Activated CD4-positive, alpha-beta T cell treated with anti-CD3 and anti-CD28 coated beads, Interleukin-2, amount 50 U/mL, for 1 hour (primary cell): ENCODE data around the gene ABLIM2.

Source experiments
- DNase-seq: peaks from one replicate; pipeline ENCODE4 v3.0.0-alpha.2; 2020

ABLIM2 gene

DNA sequence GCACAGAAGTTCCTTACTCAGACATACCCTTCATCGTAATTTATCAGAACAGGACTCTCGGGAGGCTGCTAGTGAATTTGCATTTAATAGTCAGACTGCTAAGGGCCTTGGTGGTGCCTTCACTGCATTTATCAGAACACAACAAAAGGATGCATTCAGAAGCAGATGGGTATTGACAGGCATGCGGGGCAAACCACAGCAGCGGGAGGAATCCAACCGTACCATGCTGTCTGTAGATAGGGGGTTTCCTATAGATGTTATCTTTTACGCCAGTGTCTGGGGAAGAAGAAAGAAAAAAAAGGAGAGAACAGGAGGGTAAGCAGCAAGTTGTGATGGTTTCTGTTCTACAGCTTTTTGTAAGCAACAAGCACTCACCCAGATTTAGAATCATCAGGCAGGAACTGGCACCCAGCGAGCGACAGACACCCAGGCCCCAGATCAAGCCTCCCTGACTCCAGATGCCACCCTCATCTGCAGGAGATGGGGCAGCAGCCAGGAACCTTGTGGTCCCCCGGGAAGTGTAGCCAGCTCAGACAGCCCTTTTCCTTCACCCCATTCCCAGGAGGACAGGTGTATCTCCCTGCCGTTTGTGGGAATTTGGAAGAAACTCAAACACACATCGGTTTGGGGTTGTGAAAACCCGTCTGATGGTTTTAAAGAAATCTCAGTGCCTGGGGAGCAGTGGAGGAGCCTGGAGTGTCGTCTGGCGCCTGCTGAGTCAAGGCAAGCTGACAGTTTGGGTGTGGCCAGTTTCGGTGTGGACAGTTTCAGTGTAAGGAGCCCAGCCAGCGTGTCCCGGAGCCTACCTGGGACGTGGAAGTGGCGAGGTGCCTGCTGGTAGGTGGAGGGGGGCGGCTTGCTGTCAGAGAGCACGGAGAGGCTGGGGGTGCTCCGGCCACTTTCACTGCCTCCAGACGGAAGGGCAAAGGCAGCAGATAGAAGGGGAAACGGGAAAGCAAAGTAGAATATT is 138.9 kb downstream of the ABLIM2 start:
- DNase-seq = no peak

DNA sequence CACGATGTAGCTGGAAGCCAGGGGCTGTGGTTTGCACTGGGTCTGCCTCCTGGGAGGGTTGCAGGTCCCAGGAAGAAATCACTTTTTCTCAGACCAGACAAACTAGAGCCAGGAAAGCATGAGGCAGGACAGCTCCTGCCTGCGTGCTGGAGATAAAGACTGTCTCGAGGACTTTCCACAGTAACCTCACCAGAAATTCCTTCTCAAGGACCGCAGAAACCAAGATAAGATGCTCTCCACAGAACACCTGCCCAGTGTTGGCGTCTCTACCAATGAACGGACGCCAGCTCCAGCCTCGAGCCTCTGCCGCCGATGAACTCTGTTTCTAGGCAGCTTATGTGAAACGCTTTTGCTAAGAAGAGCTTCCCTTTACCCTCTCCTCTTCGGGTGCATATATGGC is 142.1 kb downstream of the ABLIM2 start:
- no peak for DNase-seq

DNA sequence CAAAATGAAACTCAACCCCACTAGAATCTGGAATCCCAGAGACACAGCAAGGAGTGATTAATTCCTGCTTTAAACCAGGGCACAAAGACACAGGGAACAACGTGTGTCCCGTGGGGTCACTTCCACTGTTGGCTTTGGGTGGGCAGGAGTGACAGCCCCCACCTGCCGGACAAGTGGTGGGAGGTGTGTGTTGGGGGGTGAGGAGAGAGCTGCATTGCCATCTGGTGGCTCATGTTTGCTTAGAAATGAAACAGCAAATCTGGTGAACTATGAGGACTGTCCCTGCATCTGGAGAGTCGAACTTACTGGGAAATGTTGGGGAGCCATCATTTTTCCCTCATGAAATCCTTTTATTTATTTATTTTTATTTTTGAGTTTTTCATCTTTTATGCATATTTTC is 143.1 kb downstream of the ABLIM2 start:
- no peak for DNase-seq

DNA sequence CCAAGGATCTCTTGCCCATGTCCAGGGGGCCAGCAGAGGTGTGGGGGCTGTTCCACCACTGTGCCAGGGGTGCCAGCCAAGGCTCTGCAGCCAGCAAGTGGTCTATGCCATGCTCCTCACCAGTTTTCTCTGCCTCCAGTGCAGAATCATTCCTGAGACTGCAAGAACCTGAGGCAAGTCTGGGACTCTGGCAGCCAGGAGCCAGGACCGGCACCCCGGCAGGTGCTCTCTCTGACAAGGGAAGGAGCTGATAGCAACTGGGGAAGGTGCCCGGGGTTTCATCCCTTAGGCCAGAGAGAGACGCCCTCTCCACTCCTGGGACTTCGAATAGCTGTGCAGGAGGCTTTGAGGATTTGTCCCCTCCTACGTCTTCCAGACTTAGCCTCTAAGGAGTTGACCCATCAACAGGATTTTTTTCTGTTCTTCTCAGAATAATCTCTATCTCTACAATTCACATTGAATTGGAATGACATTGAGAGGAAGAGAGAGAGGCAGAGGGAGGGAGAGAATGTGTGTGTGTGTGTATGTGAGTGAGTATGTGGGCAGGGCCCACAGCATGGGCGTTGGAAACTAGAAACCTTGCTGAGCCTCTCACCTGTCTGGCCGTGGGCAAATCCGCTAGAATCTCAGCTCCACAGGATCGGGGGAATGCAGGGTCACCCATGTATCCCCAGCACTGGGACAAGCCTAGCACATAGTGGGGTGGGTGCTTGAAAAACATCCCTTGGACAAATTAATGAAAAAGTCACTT is 144.5 kb downstream of the ABLIM2 start:
- no peak for DNase-seq

DNA sequence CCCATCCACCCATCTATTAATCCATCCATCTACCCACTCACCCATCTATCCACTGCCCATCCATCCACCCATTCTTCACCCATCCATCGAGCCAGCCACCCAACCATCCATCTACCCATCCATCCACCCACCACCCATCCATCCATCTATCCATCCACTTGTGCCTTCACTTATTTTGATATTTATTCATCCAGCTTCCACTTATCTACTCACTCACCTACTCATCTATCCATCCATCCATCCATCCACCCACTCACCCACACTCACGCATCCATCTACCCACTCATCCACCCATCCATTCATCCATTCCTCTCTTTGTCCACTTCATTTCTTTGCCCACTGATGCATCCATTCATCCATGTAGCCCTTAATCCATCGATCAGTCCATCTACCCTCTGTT is 146.1 kb downstream of the ABLIM2 start:
- DNase-seq = no peak

DNA sequence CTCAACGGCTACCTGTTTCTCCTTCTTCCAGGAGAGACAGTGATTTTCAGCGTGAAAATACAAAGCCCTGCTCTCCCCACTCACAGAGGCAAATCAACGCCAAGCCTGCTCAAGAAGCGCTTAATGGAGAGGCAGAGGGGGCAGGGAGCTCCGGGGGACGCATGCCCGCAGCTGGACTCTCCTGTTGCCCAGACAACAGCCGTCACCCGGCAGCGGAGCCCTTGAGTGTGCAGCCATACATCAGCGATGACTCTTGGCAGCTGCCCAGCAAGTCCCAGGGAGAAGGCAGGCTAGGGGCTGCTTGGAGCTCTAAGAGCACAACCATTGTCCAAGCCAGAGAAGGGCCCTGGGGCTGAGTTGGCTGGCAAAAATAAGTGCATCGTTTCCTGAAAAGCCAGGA is 148.0 kb downstream of the ABLIM2 start:
- no peak for DNase-seq

DNA sequence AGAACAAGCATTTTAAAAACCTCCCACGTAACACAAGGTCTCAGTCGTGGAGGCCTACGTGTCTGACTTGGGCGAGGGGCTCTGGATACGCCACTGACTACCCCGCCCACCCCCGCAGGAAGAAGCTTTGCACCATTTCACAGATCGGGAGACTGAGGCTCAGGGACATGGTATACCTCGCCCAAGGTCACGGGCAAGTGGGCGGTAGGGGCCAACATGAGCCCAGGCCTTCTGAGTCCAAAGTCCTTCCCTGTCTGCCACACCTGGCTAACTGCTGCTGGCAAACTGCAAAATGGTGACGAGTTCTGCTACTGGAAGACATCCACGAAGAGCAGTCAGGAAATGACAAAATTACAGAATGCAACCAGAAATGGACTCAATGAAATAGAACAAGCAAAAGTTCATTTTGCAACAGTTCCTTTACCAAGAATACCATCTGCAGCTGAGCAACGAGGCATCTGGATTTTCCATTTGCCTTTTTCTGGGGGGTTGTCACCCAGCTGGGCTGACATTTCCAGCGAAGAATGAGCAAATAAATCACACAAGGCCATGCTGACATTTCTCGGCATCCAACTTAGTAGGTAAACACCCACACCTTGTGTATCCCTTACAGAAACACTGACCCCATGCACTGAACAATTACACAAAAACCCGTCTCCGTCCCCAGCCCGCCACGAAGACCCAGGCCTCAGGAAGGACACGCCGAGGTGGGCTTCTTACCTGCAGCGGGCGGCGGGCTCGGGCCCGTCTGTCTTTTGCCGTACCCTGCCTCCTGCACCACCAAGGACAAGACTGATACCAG is 148.7 kb downstream of the ABLIM2 start:
- DNase-seq = no peak

DNA sequence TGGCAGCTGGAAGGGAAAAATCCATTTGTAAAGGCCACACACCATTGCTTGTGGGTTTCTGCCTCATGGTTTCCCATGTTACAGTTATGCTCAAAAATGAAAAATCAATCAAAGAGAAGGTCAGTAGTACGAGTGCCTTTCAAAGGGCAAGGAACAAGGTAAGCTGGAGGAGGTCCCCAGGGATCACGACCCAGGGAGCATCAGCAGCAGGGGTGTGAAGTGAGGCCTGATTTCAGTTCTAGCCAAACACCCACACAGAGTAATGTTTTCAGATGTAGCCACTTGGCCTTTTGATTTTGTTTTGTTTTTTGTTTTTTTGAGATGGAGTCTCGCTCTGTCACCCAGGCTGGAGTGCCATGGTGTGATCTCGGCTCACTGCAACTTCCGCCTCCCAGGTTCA is 149.5 kb downstream of the ABLIM2 start:
- no peak for DNase-seq

DNA sequence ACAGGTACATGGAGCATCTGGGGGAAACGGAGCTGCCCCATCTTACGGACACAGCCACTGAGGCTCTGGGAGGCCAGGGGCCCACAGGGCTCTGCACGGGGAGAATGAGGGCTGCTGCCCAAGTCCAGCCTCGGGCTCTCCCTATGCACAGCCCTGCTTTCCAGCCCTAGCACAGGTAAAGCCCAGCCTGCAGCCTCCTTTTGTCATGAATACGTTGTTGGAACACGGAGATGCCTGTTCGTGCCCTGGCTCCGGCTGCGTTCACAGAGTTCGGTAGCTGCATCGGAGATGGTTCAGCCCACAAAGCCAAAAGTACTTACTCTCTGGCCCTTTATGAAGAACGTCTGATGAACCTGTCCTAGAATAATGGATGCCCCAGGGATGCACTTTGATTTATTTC is 150.2 kb downstream of the ABLIM2 start:
- DNase-seq = no peak

DNA sequence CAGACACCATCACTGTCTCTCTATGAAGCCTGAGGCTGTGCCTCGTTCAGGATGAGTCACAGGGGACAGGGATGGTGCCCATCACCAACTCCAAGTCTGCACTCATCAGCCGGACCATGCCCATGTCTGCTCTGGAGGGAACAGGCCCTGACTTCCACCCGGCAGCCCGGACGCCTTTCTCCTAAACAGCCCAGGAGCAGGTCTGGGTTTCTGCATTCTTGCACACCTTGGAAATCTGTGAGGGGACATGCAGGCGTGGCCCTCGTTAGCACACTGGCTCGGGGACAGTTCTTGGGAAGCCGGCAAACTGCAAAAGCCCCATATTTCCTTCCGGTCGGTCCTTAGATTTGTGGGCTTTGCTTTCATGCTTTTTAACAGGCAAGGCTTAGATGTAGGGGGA is 151.0 kb downstream of the ABLIM2 start:
- DNase-seq = no peak

DNA sequence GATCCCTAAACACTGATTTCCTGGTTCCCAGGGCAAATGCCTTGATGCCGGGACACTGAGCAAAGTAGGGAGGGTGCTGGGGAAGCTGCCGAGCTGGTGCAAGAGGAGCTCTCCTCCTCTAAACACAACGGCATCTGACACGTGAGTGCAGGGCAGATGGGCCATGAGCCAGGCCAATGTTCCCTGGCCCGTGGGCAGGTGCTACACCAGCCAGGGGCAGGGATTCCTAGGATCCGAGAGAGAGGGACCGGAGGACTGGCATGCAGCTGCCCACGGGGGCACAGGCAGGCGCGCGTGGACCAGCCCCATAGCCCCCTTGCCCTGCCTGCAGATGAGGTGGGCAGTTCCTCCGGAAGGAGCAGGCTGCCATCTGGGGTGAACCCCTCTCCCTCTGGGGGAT is 152.1 kb downstream of the ABLIM2 start:
- DNase-seq = no peak

DNA sequence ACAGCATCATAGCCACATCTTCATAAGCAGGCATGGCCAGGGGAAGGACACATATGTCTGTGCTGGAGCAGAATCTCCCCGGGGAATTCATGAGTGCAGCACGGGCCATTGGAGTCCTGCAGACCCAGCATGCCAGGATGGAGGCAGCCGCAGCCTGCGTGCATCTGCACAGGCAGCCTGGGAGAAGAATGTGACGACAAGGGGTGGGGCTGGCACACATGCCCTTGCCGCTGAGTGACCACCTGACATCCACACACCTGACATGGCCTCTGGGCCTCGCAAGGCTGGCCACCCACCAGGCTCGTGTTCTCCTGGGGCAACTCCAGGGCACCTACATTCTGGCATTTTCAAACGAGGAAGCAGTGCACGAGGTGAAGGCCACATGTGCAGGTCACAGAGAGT is 152.8 kb downstream of the ABLIM2 start:
- no peak for DNase-seq

DNA sequence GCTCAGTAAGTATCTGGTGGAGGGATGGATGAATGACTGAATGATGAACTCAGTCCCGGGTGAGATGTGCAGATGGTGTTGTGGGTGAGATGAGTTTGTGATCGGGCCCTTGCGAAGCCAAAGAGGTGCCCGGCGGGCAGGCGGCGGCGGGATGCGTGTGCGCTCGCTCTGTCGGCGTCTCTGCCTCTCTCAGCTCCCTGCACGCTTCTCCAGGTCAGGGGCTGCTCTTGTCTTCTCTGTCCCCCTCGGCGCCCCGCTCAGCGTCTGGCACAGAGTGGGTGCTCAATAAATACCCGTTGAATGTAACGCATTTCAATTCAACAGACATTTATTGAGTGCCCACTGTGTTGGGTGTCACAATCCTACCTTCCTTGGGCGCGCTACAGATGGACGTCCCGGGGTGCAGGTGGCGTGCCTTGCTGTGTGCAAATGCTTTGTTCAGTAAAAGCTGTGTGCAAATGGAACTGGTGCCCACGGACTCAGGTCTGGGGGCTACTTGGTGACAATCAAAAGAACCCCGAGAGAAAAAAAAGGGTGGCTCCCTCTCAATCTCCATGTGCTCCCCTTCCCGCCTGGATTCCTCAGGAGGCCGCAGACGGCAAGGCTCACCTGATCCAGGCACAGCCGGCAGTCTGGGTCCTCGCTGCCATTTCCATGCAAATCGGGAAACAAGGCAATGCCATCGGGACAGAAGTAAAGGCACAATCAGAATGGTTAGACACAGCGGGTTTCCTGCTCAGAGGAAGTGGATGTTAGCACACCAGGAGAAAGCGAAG is 153.4 kb downstream of the ABLIM2 start:
- DNase-seq = no peak

DNA sequence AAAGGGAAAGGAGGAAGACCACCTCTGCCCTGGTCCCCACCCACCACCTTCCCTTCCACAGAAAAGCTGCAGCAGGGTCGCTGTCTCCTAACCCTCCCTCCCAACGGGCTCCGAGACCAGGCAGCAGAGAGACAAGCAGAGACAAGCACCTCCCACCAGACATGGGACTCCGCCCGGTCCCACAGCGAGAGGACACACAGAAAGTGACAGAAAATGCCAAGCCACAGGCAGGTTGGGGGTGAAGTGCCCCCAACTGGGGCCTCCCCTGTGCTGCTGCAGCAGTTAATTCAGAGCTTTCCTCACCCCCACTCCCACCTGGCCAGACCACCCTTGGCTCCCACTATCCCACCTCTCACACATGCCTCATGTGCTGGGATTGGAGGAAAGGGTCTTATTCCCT is 154.5 kb downstream of the ABLIM2 start:
- no peak for DNase-seq

DNA sequence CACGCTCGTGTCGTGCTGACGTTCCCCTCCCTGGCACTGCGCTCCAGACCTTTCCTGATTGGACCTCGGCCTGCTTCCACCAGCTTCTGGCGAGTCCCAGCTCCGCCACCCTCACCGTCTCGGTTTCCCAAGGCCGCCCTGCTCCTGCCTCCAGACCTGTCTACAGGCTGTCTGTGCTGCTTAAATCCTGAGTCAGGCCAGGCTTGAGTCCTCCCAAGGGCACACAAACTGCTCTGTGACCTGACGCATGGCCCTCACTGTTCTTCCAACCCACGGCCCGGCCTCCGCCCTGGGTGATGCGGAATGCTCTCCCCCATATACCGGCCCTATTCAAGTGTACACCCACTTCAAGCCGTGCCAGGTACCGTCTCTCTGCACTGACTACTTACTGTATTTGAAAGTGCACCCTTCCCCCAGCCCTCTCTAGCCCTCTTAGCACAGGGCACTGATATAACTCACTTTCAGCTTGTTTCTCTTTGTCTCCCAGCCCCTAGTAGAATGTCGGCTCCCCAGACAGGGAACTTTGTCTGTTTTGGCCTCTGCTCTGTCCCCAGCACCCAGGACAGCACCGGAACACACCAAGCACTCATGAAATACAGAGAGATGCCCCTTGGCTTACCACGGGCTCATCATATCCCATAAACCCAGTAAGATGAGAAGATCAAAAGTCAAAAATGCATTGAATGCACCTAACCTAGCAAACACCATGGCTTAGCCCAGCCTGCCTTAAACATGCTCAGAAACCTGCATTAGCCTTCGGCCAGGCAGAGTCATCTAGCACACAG is 155.9 kb downstream of the ABLIM2 start:
- no peak for DNase-seq

DNA sequence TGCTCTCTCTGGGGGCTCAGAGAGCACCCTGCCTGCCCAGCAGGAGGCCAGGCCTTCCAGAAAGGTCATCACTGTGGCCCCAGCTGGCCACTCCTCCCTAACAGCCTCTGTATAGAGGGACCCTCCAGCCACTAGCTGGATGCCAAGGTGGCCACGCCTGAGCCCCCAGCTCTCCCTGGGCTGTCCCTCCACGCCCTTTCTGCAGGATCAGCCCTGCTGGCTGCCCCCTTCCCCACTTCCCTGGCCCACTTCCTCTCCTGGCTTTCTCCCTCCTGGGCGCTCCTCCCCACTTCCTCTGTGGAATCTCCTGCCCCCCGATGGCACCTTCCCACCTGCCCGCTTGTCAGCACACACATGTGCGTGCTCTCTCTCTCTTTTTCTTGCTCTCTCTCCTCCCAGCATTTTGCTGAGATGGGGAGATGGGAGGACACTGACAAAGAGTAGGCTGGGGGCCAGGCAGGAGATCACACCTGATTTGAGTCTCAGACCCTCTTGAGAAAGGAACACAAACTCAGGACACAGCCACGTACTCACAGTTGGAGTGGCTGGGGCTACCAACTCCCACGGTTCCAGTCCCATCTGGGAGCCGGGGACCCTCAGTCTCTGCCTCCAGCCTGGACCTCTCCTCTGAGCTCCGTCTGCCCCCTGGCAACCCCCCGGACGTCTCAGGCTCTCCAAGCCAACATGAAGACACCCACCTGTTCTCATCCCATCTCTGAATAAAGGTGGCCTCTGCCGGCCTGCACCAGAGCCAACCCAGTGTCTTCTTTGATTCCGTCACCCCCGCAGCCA is 156.9 kb downstream of the ABLIM2 start:
- DNase-seq = no peak

DNA sequence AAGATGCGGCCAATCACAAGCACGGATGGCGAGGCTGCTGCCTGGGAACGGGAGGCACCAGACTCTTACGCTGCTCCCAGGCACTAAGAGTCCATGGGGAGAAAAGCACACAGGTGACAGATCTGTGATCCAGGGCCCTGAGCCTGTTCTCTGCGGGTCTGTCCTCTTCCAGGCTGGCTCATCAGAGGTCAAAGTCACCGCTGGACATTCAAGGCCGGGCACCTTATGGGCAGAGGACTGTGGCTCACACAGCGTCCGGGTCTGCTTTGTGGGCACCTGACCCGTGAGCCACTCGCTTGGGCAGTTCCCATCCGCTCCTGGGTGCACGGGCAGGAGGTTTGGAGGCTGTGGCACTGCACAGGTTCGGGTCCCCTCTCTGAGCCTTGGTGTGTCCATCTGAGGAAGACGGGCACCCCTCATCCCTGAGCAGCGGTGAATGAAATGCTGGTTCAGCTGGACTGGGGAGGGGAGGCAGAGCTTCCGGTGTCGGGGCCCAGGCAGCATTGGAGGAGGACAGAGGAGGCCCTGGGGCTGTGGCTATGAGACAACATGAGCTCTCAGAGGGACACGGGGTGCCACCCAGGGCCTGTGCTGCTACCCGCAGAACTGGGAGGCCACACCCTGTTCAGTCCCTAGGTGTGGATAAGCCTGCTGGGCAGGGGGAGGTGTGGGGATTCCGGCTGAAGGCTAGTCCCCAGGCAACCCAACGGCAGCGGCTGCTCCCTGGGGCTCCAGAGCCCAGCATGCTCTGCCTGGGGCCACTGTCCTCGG is 157.7 kb downstream of the ABLIM2 start:
- DNase-seq = no peak

DNA sequence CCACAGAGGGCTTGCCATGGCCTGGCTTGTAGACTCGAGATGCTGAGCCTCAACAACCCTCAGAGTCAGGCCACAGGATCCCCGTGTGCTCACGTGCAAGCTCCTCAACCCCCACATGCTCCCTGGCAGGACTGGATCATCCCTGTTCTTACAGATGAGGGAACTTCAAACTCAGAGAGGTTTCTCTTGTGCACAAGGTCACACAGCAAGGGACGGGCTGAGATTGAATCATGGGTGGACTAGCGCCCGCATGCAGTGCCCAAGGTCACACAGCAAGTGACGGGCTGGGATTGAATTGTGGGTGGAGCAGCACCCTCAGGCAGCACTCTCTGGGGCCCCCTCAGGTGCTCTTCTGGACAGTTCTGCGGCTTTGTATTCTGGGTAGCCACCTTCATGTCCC is 158.4 kb downstream of the ABLIM2 start:
- no peak for DNase-seq

DNA sequence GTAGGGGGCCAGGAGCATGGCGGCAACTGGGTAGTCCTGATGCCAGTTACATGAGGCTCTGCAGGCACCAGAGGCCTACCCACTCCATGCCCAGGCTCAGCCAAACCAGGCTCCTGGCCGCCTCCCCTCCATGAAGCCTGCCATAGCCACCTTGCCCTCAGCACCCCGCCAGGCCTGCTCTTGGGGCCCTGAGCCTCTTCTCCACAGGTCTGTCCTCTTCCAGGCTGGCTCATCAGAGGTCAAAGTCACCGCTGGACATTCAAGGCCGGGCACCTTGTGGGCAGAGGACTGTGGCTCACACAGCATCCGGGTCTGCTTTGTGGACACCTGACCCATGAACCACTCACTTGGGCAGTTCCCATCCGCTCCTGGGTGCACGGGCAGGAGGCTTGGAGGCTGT is 158.9 kb downstream of the ABLIM2 start:
- no peak for DNase-seq

DNA sequence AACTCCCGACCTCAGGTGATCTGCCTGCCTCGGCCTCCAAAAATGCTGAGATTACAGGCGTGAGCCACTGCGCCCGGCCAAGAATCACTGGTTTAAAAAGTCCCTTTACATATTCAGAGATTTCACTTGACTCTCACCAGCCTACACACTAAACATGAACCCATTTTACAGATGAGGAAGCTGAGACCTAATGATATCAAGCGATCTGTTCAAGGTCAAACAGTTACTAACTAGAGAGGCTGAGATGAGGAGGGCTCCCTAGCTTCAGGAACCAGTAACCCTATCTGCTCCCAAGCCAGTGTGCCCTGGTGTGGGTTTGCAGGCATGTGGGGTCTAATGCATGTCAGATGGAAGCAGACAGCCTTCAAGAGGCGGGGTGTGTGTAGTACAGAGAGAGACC is 159.3 kb downstream of the ABLIM2 start:
- DNase-seq = no peak
